GM12878 (cell line): ENCODE measurements around the gene UACA. TPM values are rescaled to one million over a fixed set of nuclear protein-coding genes. Genes with fewer than 3 reads are reported as not detected.

Experiments used
- ATAC-seq: fragments of 200-7000 bp; cut with Tn5 transposase; 3 replicates; pipeline ENCODE4 v1.9.1; 2020; ENCODE audit warnings: mild to moderate bottlenecking, moderate library complexity
- BruUV-seq: library from RNA; stranded (reverse); fragments of 400-500 nt; replicated peaks from 2 replicates; lab custom pipeline; 2021; lab: Mats Ljungman, UMichigan
- CTCF ChIA-PET: fragments of 300-600 bp; sonication (Branson Sonifier 250); formaldehyde crosslinking; extraction: SDS; loops from one replicate; lab custom pipeline; 2021; ENCODE audit warnings: inconsistent platforms; lab: Yijun Ruan, JAX
- POLR2A ChIA-PET: fragments of 350-600 bp; formaldehyde crosslinking; extraction: SDS; loops from one replicate; lab custom pipeline; 2021; ENCODE audit warnings: inconsistent platforms; lab: Charles Lee
- RAD21 ChIA-PET: fragments of 300-600 bp; sonication (Branson Sonifier 250); formaldehyde crosslinking; loops from one replicate; lab custom pipeline; 2023; ENCODE audit warnings: antibody characterized with exemption; ENCODE audit not compliant: unreplicated experiment; lab: Charles Lee
- SMC1A ChIA-PET: fragments of 300-600 bp; sonication (Branson Sonifier 250); formaldehyde crosslinking; loops from one replicate; lab custom pipeline; 2023; ENCODE audit not compliant: unreplicated experiment, uncharacterized antibody; lab: Charles Lee
- DNase-seq: peaks from one replicate; pipeline ENCODE4 v3.0.0-alpha.2; 2011; ENCODE audit warnings: low read depth, low spot score
- FAIRE-seq: peaks from 3 replicates; lab custom pipeline; 2011; peaks lifted over from hg19 to GRCh38; lab: Jason Lieb, UNC
- H2AFZ ChIP-seq: 2 replicates; pipeline ENCODE4 v1.6.0; 2011; ENCODE audit warnings: low read depth, low read length, control low read depth; ENCODE audit not compliant: control insufficient read depth
- H3K27ac ChIP-seq: 2 replicates; pipeline ENCODE4 v1.5.1; 2011; ENCODE audit warnings: control low read depth; ENCODE audit not compliant: control insufficient read depth, insufficient read depth
- H3K27me3 ChIP-seq, 2 experiments: replicated peaks in 1 of 2; 2 replicates each; pipeline versions ENCODE4 v1.6.0 to v1.6.1; 2011; ENCODE audit warnings: low read length in 1 of 2; ENCODE audit not compliant: control insufficient read depth in 2 of 2, insufficient read depth in 2 of 2
- H3K36me3 ChIP-seq, 2 experiments: 2 replicates each; pipeline ENCODE4 v1.5.1; 2011; ENCODE audit warnings: low read length in 1 of 2; ENCODE audit not compliant: control insufficient read depth in 2 of 2, insufficient read depth in 2 of 2
- H3K4me1 ChIP-seq: 2 replicates; pipeline ENCODE4 v1.6.1; 2011; ENCODE audit warnings: mild to moderate bottlenecking, low read length, moderate library complexity, mixed read lengths; ENCODE audit not compliant: control insufficient read depth, insufficient read depth
- H3K4me2 ChIP-seq: 2 replicates; pipeline ENCODE4 v1.6.0; 2011; ENCODE audit warnings: control low read depth; ENCODE audit not compliant: control insufficient read depth, insufficient read depth
- H3K4me3 ChIP-seq: fragments of 200-600 bp; sonication (generic); 2 replicates; pipeline ENCODE4 v1.5.1; 2016
- H3K79me2 ChIP-seq: 2 replicates; pipeline ENCODE4 v1.6.0; 2011; ENCODE audit warnings: low read length; ENCODE audit not compliant: control insufficient read depth, insufficient read depth
- H3K9ac ChIP-seq: 2 replicates; pipeline ENCODE4 v1.8.0; 2011; ENCODE audit warnings: low read length, control low read depth, mixed read lengths; ENCODE audit not compliant: control insufficient read depth, insufficient read depth
- H3K9me3 ChIP-seq: replicated peaks from 3 replicates; pipeline ENCODE4 v1.5.1; 2011; ENCODE audit warnings: mild to moderate bottlenecking, low read length; ENCODE audit not compliant: control insufficient read depth, insufficient read depth
- H4K20me1 ChIP-seq: 2 replicates; pipeline ENCODE4 v1.6.0; 2011; ENCODE audit not compliant: control insufficient read depth, insufficient read depth
- ATF2 ChIP-seq: IDR thresholded peaks from 2 replicates; pipeline ENCODE4 v1.6.1; 2012; ENCODE audit warnings: low read length, inconsistent platforms
- BCL11A ChIP-seq: IDR thresholded peaks from 2 replicates; pipeline ENCODE4 v1.6.1; 2011; ENCODE audit warnings: low read depth, low read length
- BHLHE40 ChIP-seq, 2 experiments: fragments of 450-650 bp in 1 of 2; IDR thresholded peaks; 2 replicates each; pipeline ENCODE4 v1.6.1; 2011 to 2017; ENCODE audit warnings: low read depth in 2 of 2, borderline replicate concordance in 1 of 2, improper control_type of control experiment in 1 of 2, low read length in 1 of 2, mild to moderate bottlenecking in 1 of 2
- BRCA1 ChIP-seq: IDR thresholded peaks from 2 replicates; pipeline ENCODE4 v1.6.1; 2011; ENCODE audit warnings: low read depth, low read length, improper control_type of control experiment
- CREM ChIP-seq: IDR thresholded peaks from 2 replicates; pipeline ENCODE4 v1.6.1; 2014; ENCODE audit warnings: antibody characterized with exemption, low read depth
- E2F8 ChIP-seq: fragments of 450-650 bp; IDR thresholded peaks from 2 replicates; pipeline ENCODE4 v1.6.1; 2018; ENCODE audit warnings: mild to moderate bottlenecking, low read depth, moderate library complexity; ENCODE audit not compliant: partially characterized antibody
- EED ChIP-seq: sonication (generic); IDR thresholded peaks from 2 replicates; pipeline ENCODE4 v1.6.1; 2016; ENCODE audit warnings: antibody characterized with exemption, low read depth
- IKZF2 ChIP-seq, 2 experiments: fragments of 450-650 bp; IDR thresholded peaks; 2 replicates each; pipeline ENCODE4 v1.6.1; 2017; ENCODE audit warnings: mild to moderate bottlenecking in 2 of 2, moderate library complexity in 2 of 2
- MTA2 ChIP-seq: fragments of 450-650 bp; IDR thresholded peaks from 2 replicates; pipeline ENCODE4 v1.6.1; 2016; ENCODE audit warnings: low read depth, mild to moderate bottlenecking, moderate library complexity
- NBN ChIP-seq: fragments of 450-650 bp; IDR thresholded peaks from 2 replicates; pipeline ENCODE4 v1.6.1; 2016
- PAX5 ChIP-seq: IDR thresholded peaks from 2 replicates; pipeline ENCODE4 v1.6.1; 2011; ENCODE audit warnings: low read depth, low read length, borderline replicate concordance
- POLR2AphosphoS5 ChIP-seq: IDR thresholded peaks from 2 replicates; pipeline ENCODE4 v1.6.1; 2011; ENCODE audit warnings: mild to moderate bottlenecking, low read length, inconsistent platforms
- RBBP5 ChIP-seq: fragments of 200-600 bp; sonication (generic); conservative IDR thresholded peaks from 2 replicates; pipeline ENCODE4 v1.6.1; 2016
- RELB ChIP-seq: fragments of 450-650 bp; IDR thresholded peaks from 2 replicates; pipeline ENCODE4 v1.6.1; 2017; ENCODE audit warnings: low read depth, mild to moderate bottlenecking, moderate library complexity
- STAT3 ChIP-seq: IDR thresholded peaks from 2 replicates; pipeline ENCODE4 v1.6.1; 2011; ENCODE audit warnings: low read depth, low read length, improper control_type of control experiment
- TARDBP ChIP-seq: IDR thresholded peaks from 2 replicates; pipeline ENCODE4 v1.6.1; 2016; ENCODE audit warnings: borderline replicate concordance
- WGBS: methylation state at CpG from one replicate; pipeline ENCODE4 v1.1.6; 2016; ENCODE audit warnings: low lambda C conversion rate; ENCODE audit not compliant: insufficient replicate concordance, insufficient coverage; ENCODE audit errors: missing lambda C conversion rate; 5-methylcytosine and 5-hydroxymethylcytosine counted together
- in situ Hi-C: fragments of 300-500 bp; cut with MboI; formaldehyde crosslinking; loops from 9 replicates; pipeline ENCODE4 v1.14.3; 2018; ENCODE audit warnings: mixed read lengths
- intact Hi-C: fragments of 100-400 bp; cut with micrococcal nuclease; formaldehyde crosslinking; loops from one replicate; pipeline ENCODE4 v1.14.2; 2022; ENCODE audit not compliant: unreplicated experiment
- polyA plus RNA-seq, 11 experiments: library from polyadenylated mRNA; depleted of rRNA in 4 of 11; unstranded in 6 of 11; stranded (reverse) in 5 of 11; fragments of >200 nt; fragmentation: Nextera tagmentation in 4 of 11; fragmentation: Illumina TruSeq in 1 of 11; extraction: Ambion mirVana in 4 of 11; extraction: Trizol in 1 of 11; gene quantifications; 1 replicate in 1 of 11; 2 replicates in 10 of 11; pipeline versions ENCODE4 v1.2.1 to v1.2.3, GENCODE V29; 2011 to 2016; ENCODE audit warnings: inconsistent platforms in 2 of 11, missing spikeins in 2 of 11, low read depth in 1 of 11
- total RNA-seq, 4 experiments: library from RNA; depleted of rRNA in 3 of 4; stranded (reverse); fragments of >200 nt in 3 of 4; fragmentation: Illumina TruSeq in 1 of 4; extraction: Trizol in 1 of 4; gene quantifications; 2 replicates each; pipeline versions ENCODE4 v1.2.1 to v1.2.3, GENCODE V29; 2013 to 2021
- TF ChIP-seq, protein P1 (sequence below): fragments of 450-650 bp; conservative IDR thresholded peaks from 2 replicates; pipeline ENCODE4 v1.6.1; 2017; ENCODE audit warnings: mild to moderate bottlenecking, moderate library complexity

UACA gene
- total and polyA plus RNA-seq, 10 of the 15 experiments (the other 5 are each of a cell fraction or from before 2014, with no cell fraction given): 0.30 to 4.0 (median 2.0) TPM

DNA sequence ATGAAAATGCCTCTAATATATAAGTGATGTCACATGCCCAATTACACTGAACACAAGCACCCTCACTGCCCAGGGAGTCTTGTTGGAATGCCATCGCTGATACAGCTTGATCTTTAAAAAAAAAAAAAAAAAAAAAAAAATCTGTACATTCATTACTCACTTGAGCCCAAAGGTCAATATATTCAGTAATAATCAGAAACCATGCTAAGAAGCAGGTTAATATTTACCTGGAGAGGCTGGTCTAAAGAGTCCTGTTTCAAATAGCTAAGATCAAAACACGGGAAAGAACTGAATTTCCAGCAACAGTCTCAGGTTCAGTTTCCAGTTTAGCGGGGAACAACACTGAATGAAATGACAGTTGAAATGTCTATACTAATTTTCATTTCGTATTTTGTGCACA is 109.9 kb downstream of the UACA start:
- Histone ChIP-seq H3K79me2 (no peaks in the 10 kb centered on the region), H3K4me1 (no peaks in the 10 kb centered on the region), H3K36me3 (no peaks in the 10 kb centered on the region), H3K27me3 (no peaks in the 10 kb centered on the region), H3K27ac (no peak overlapping the region), H3K9ac (no peak overlapping the region), H3K9me3 (no peaks in the 10 kb centered on the region), H3K4me3 (no peak overlapping the region), H3K4me2 (no peak overlapping the region), H2AFZ (no peak overlapping the region), H4K20me1 (no peaks in the 10 kb centered on the region)
- in situ Hi-C loops (loop anchor here (5.0 kb wide), 1 partner anchor 51 kb away; no protein-coding TSS in a partner anchor), intact Hi-C loops (no loop called here)
- TF ChIP-seq STAT3: no peak
- TF ChIP-seq, protein P1, sequence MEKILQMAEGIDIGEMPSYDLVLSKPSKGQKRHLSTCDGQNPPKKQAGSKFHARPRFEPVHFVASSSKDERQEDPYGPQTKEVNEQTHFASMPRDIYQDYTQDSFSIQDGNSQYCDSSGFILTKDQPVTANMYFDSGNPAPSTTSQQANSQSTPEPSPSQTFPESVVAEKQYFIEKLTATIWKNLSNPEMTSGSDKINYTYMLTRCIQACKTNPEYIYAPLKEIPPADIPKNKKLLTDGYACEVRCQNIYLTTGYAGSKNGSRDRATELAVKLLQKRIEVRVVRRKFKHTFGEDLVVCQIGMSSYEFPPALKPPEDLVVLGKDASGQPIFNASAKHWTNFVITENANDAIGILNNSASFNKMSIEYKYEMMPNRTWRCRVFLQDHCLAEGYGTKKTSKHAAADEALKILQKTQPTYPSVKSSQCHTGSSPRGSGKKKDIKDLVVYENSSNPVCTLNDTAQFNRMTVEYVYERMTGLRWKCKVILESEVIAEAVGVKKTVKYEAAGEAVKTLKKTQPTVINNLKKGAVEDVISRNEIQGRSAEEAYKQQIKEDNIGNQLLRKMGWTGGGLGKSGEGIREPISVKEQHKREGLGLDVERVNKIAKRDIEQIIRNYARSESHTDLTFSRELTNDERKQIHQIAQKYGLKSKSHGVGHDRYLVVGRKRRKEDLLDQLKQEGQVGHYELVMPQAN: no peak
- no peak for TF ChIP-seq BHLHE40 (IDR thresholded peaks at IDR 0.05; ENCODE audit: borderline replicate concordance in 1 of 2, low read depth in 2 of 2, low read length in 1 of 2)
- TF ChIP-seq ATF2: no peak
- no peak for TF ChIP-seq RBBP5
- no peak for TF ChIP-seq POLR2AphosphoS5
- TF ChIP-seq EED: no peak
- TF ChIP-seq BRCA1: no peak
- TF ChIP-seq BCL11A: no peak
- no peak for TF ChIP-seq PAX5
- TF ChIP-seq RELB: no peak
- no peak for TF ChIP-seq MTA2
- no peak for TF ChIP-seq E2F8
- TF ChIP-seq CREM: no peak
- no peak for TF ChIP-seq NBN
- TF ChIP-seq IKZF2 (IDR thresholded peaks at IDR 0.05): no peak
- TF ChIP-seq TARDBP: no peak
- 49% methylated on average over 4 of the region's 4 CpGs for WGBS
- FAIRE-seq (no peak), ATAC-seq (no peak), DNase-seq (no peak)
- RAD21 ChIA-PET: no interaction called here
- CTCF ChIA-PET: interaction anchor here (1.6 kb wide), 1 partner anchor 70 kb away, joined by 4 read pairs; no protein-coding TSS in a partner anchor
- POLR2A ChIA-PET: no interaction called here
- no TSS peak for BruUV-seq
- SMC1A ChIA-PET: interaction anchor here (0.6 to 1.5 kb wide), 3 partner anchors 15 to 79 kb away, joined by 3 to 6 read pairs (median 4); no protein-coding TSS in a partner anchor
